H1 (cell line): Measurements from ENCODE around the gene GRID1. TPM values are rescaled to one million over a fixed set of nuclear protein-coding genes. Genes with fewer than 3 reads are reported as not detected.

Source experiments
- CBX5 ChIP-seq: fragments of 300-800, 300-1000 bp; sonication (generic); IDR thresholded peaks from 2 replicates; pipeline ENCODE4 v1.7.1; 2016; ENCODE audit warnings: antibody characterized with exemption, low read length, low read depth
- CHD1 ChIP-seq: IDR thresholded peaks from 2 replicates; pipeline ENCODE4 v1.6.1; 2012; ENCODE audit warnings: low read depth, low read length, improper control_type of control experiment
- JUN ChIP-seq: IDR thresholded peaks from 2 replicates; pipeline ENCODE4 v1.6.1; 2011; ENCODE audit warnings: low read depth, mild to moderate bottlenecking, improper control_type of control experiment, low read length
- polyA plus RNA-seq, 7 experiments: library from polyadenylated mRNA; depleted of rRNA in 3 of 7; stranded (reverse) in 5 of 7; unstranded in 2 of 7; fragments of >200 nt in 5 of 7; fragments of 200-250 nt in 2 of 7; gene quantifications; 1 replicate in 5 of 7; 2 replicates in 1 of 7; 4 replicates in 1 of 7; pipeline versions ENCODE4 v1.2.1 to v1.2.3, GENCODE V29; 2011 to 2013; ENCODE audit warnings: missing spikeins in 2 of 7, mixed read lengths in 2 of 7
- total RNA-seq: library from RNA; stranded (reverse); fragmentation: NEBNext Ultra II Directional; extraction: Animal tissue kit (Norgen Biotek cat#: 25700); gene quantifications from 2 replicates; pipeline ENCODE4 v1.2.1, GENCODE V29; 2021
- TF ChIP-seq, protein P1 (sequence below), 3 experiments: IDR thresholded peaks; 1 replicate in 2 of 3; 2 replicates in 1 of 3; pipeline versions ENCODE4 v1.5.1 to v1.6.1; 2011; ENCODE audit warnings: low read length in 3 of 3, mild to moderate bottlenecking in 3 of 3, inconsistent platforms in 2 of 3, low read depth in 1 of 3, moderate library complexity in 1 of 3; ENCODE audit not compliant: insufficient read depth in 1 of 3; ENCODE audit errors: control extremely low read depth in 1 of 3

The GRID1 gene
- total and polyA plus RNA-seq, 2 of the 8 experiments (the other 6 are each of a cell fraction or from before 2014, with no cell fraction given) = 0.22 to 0.30 TPM

DNA sequence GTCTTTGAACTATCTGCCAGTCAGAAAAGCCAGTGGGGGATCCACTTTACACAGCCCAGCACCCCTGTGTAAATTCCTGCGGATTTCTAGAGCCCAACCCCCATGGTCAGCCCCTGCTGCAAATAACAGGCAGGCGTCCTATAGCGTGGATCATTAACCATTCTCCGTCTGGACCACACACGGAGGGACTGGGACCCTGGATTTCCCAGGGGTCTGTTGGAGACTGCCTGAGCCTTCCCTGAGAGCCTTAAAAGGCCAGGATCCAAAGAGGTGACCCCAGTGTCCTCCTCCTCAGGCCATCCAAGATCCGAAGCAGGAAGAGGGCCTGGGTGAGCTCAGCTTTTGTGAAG, 11.2 kb upstream of the GRID1 start (continued):
- TF ChIP-seq, protein P1, sequence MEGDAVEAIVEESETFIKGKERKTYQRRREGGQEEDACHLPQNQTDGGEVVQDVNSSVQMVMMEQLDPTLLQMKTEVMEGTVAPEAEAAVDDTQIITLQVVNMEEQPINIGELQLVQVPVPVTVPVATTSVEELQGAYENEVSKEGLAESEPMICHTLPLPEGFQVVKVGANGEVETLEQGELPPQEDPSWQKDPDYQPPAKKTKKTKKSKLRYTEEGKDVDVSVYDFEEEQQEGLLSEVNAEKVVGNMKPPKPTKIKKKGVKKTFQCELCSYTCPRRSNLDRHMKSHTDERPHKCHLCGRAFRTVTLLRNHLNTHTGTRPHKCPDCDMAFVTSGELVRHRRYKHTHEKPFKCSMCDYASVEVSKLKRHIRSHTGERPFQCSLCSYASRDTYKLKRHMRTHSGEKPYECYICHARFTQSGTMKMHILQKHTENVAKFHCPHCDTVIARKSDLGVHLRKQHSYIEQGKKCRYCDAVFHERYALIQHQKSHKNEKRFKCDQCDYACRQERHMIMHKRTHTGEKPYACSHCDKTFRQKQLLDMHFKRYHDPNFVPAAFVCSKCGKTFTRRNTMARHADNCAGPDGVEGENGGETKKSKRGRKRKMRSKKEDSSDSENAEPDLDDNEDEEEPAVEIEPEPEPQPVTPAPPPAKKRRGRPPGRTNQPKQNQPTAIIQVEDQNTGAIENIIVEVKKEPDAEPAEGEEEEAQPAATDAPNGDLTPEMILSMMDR (IDR thresholded peaks at IDR 0.05; ENCODE audit: control extremely low read depth in 1 of 3, insufficient read depth in 1 of 3, low read depth in 1 of 3, low read length in 3 of 3) = no peak
- TF ChIP-seq CHD1 = no peak
- TF ChIP-seq CBX5 = no peak
- TF ChIP-seq JUN = no peak
- TF ChIP-seq, all 59 proteins: peak for 0
